ENCODE data around the gene ARV1.
"Not testable (repeated sequence)": the region's sequence is repeated elsewhere in the genome, so short reads cannot be mapped to it uniquely, and the experiment has no call there.

The ARV1 gene

DNA sequence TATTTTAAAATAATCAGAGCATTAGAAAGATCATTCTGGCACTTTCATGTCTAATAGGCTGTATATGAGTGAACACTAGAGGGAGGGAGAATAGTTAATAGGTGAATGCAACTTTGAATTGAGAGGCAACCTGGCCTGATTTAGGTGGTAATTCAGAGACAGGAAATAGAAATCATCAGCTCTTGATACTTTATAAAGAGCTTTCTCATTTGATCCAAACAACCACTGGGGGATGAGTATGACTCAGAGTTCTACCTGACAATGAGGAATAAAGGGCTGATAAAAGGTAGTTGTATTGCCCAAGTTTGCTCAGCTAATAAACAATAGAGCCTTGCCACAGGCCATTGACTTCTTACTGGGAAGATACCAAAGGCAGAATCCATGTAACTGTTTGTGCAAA lies 66.4 kb downstream of the ARV1 start:
- DNase-seq = no peak

DNA sequence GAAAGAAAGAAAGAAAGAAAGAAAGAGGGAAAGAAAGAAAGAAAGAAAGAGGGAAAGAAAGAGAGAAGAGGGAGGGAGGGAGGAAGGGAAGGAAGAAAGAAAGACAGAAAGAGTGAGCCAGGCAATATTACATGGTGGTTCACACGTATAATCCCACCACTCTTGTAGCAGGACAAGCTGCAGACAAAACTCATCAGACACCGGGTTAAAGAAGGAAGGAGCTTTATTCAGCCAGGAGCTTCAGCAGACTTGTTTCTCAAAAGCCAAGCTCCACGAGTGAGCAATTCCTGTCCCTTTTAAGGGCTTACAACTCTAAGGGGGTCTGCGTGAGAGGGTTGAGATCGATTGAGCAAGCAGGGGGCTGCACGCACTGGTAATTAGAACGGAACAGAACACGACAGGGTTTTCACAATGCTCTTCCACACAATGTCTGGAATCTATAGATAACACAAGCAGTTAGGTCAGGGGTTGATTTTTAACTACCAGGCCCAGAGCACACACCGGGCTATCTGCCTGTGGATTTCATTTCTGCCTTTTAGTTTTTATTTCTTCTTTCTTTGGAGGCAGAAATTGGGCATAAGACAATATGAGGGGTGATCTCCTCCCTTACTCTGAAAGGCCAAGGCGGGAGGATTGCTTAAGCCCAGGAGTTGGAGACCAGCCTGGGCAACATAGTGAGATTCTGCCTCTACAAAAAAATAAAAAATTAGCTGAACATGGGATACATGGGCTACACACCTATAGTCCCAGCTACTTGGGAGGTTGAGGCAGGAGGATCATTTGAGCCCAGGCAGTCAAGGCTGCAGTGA lies 67.2 kb downstream of the ARV1 start:
- DNase-seq = not testable (repeated sequence)

DNA sequence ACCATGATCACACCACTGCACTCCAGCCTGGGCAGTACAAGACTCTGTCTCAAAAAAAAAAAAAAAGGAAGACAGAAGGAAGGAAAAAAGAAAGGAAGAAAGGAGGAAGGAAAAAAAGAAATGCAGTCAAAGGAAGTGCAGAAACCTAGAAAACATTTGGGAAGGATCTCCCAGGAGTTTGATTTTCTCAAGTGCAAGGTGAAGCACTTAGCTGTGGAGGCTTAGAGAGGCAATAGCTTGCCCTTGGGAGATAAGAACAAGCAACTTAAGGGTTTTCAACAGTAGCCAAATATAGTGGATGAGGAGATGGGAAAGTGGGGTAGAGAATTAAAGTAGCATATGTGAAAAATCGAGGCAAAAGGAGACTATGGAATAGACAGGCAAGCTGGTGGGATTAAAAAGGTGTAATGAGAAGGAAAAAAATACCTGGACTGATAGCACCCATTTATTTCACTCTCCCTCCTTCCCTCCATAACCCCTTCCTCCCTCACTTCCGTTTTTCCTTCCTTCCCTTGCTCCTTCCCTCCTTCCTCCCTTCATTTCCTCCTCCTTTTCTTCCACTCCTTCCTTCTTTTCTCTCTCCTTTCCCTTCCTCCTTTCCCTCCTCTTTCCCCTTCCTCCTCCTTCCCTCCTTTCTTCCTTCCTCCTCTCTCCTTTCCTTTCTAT lies 68.0 kb downstream of the ARV1 start:
- no peak for DNase-seq

DNA sequence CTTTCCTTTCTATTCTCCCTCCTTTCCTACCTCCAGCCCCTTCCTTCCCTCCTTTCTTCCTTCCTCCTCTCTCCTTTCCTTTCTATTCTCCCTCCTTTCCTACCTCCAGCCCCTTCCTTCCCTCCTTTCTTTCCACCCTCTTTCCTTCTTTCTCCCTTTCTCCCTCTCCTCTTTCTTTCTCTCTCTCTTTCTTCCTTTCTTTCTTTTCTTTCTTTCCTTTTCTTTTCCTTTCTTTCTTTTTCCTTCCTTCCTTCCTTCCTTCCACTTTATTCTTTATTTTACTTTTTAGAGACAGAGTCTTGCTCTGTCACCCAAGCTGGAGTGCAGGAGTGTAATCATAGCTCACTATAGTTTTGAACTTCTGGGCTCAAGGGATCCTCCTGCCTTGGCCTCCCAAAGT lies 68.6 kb downstream of the ARV1 start:
- not testable (repeated sequence) for DNase-seq

DNA sequence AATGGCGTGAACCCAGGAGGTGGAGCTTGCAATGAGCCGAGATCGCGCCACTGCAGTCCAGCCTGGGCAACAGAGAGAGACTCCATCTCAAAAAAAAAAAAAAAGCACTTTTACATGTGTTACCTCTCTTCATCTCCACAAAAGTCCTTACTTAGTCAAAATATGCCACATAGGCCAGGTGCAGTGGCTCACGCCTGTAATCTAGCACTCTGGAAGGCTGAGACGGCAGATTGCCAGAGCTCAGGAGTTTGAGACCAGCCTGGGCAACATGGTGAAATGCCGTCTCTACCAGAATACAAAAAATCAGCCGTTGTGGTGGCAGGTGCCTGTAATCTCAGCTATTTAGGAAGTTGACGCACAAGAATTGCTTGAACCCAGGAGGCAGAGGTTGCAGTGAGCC lies 69.5 kb downstream of the ARV1 start:
- DNase-seq = not testable (repeated sequence)

DNA sequence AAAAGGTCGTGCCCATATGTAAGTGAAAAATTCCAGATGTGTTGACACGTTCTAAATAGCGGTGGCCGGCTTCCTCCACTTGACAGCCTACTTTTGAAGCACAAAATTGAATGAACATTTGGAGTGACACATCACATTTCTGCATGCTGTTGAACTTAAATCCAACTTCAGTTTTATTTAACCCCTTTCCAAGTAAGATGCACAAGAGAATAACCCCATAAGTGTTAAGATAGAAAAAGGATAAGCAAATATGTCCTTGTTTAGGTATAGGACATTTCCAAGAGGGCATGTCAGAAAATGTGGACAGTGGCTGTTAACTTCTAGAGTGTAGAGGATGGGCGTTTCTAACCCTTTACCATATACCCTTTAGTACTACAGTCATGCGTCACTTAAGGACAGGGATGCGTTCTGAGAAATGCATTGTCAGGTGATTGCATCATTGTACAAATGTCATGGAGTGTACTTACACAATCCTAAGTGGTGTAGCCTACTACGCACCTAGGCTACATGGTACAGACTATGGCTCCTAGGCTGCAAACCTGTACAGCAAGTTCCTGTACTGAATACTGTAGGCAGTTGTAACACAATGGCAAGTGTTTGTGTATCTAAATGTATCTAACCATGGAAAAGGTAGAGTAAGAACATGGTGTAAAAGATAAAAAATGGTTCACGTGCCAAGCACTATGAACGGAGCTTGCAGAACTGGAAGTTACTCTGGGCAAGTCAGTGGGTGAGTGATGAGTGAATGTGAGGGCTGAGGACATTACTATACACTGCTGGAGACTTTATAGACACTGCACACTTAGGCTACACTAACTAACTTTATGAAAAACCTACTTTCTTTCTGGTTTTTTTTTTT lies 70.5 kb downstream of the ARV1 start:
- DNase-seq = no peak

Measured in fibroblast of skin of abdomen (primary cell).